ENCODE measurements around the gene EXD2. TPM values are rescaled to one million over a fixed set of nuclear protein-coding genes. Genes with fewer than 3 reads are reported as not detected.

Gene EXD2
- total RNA-seq, 1 experiment from 2014 or later, result 22.5 TPM

DNA sequence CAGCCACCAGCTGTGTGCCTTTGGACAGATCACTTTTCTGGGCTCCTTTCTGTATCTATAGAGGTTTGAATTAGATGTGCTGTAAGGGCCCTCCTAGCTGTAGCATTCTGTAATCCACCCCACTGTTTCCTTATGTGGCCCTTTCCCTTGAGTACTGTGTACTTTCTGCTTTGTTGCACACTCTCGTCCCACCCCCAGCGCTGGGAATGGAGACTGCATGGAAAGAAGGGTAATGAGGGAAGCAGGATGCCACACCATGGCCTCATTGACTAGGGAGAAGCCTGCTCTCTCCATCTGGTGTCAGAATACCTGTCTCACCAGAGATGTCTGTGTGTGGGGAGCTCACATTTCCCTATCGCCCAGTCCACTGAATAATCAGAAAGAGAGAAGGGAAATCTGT lies 55.0 kb downstream of the EXD2 start:
- Histone ChIP-seq H3K4me3 (ENCODE audit: low read depth, low read length) (no peak overlapping the region), H3K4me1 (peaks cover 6% of the 10 kb centered on the region; the same call in 1 of the 2 replicates), H3K9me3 (no peaks in the 10 kb centered on the region), H3K36me3 (ENCODE audit: control insufficient read depth, insufficient read depth, low read length) (no peaks in the 10 kb centered on the region), H3K27me3 (replicated peaks; ENCODE audit: control insufficient read depth, insufficient read depth, low read length) (no peaks in the 10 kb centered on the region)
- intact Hi-C loops (cut with micrococcal nuclease; ENCODE audit: unreplicated experiment), result no loop called here
- H3K27me3 Mint-ChIP-seq (ENCODE audit: insufficient read depth, unreplicated experiment), result no peaks in the 10 kb centered on the region
- TF ChIP-seq, protein P1, sequence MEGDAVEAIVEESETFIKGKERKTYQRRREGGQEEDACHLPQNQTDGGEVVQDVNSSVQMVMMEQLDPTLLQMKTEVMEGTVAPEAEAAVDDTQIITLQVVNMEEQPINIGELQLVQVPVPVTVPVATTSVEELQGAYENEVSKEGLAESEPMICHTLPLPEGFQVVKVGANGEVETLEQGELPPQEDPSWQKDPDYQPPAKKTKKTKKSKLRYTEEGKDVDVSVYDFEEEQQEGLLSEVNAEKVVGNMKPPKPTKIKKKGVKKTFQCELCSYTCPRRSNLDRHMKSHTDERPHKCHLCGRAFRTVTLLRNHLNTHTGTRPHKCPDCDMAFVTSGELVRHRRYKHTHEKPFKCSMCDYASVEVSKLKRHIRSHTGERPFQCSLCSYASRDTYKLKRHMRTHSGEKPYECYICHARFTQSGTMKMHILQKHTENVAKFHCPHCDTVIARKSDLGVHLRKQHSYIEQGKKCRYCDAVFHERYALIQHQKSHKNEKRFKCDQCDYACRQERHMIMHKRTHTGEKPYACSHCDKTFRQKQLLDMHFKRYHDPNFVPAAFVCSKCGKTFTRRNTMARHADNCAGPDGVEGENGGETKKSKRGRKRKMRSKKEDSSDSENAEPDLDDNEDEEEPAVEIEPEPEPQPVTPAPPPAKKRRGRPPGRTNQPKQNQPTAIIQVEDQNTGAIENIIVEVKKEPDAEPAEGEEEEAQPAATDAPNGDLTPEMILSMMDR (IDR thresholded peaks at IDR 0.05; ENCODE audit: insufficient read depth in 1 of 2, low read depth in 1 of 2, low read length in 1 of 2, severe bottlenecking in 1 of 2, unreplicated experiment in 1 of 2), result no peak
- BruUV-seq (replicated peaks), result no TSS peak
- POLR2A ChIA-PET, result no interaction called here
- H3K4me1 Mint-ChIP-seq (ENCODE audit: low read depth, unreplicated experiment), result peaks cover 5% of the 10 kb centered on the region
- DNase-seq, result no peak
- H3K9me3 Mint-ChIP-seq (ENCODE audit: unreplicated experiment), result no peaks in the 10 kb centered on the region
- CTCF ChIA-PET, result interaction anchor here (0.5 kb wide), 1 partner anchor 105 kb away, joined by 6 read pairs; no protein-coding TSS in a partner anchor
- H3K27ac Mint-ChIP-seq (ENCODE audit: unreplicated experiment), result no peak overlapping the region
- no peaks in the 10 kb centered on the region for H3K36me3 Mint-ChIP-seq (ENCODE audit: insufficient read depth, unreplicated experiment)
- no peak overlapping the region for H3K4me3 Mint-ChIP-seq (ENCODE audit: unreplicated experiment)

DNA sequence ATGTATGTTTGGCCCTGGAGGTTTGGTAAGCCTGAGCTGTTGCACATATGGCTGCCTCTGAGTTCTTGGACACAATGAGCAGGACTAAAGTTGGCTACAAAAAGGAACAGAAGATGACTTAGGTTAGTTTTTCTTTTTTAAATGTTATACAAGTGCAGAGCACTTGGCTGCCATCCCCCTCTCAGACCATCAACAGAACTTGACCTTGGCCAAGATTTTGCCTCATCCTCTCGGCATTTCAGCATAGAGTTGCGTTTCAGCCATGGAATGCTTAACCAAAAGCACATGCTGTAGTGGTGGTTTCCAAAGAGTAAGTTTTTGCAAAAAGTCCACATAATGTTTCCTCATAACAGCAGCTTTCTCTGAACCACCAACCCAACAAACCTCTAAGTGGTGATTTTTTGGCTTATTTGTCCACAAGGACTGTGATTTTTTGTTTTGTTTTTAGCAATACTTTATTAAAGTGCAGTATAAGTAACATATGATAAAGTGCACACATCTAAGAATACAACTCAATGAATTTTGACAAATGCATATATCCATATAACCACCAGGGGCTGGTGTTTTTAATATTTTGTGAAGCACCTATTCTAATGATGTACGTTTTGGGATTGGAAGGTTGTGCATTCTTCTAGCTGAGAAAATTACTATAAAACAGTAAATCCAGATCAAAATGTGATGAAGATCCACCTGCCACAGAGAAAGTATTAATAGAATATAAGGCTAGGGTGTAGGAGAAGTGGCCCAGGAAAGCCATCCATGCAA lies 56.6 kb downstream of the EXD2 start:
- ChIA-PET CTCF (interaction anchor here (1.4 kb wide), 1 partner anchor 40 kb away, joined by 6 read pairs; no protein-coding TSS in a partner anchor), POLR2A (no interaction called here)
- no peak for DNase-seq
- H3K27ac Mint-ChIP-seq (ENCODE audit: unreplicated experiment), result no peak overlapping the region
- no peaks in the 10 kb centered on the region for H3K9me3 Mint-ChIP-seq (ENCODE audit: unreplicated experiment)
- intact Hi-C loops (cut with micrococcal nuclease; ENCODE audit: unreplicated experiment), result no loop called here
- no peaks in the 10 kb centered on the region for H3K4me1 Mint-ChIP-seq (ENCODE audit: low read depth, unreplicated experiment)
- Histone ChIP-seq H3K4me1 (no peaks in the 10 kb centered on the region), H3K4me3 (ENCODE audit: low read depth, low read length) (no peak overlapping the region), H3K36me3 (ENCODE audit: control insufficient read depth, insufficient read depth, low read length) (no peaks in the 10 kb centered on the region), H3K27me3 (replicated peaks; ENCODE audit: control insufficient read depth, insufficient read depth, low read length) (no peaks in the 10 kb centered on the region), H3K9me3 (no peaks in the 10 kb centered on the region)
- H3K4me3 Mint-ChIP-seq (ENCODE audit: unreplicated experiment), result no peak overlapping the region
- no peaks in the 10 kb centered on the region for H3K36me3 Mint-ChIP-seq (ENCODE audit: insufficient read depth, unreplicated experiment)
- TF ChIP-seq, protein P1 (IDR thresholded peaks at IDR 0.05; ENCODE audit: insufficient read depth in 1 of 2, low read depth in 1 of 2, low read length in 1 of 2, severe bottlenecking in 1 of 2, unreplicated experiment in 1 of 2), result peak in 1 of 2 experiments; percentile 25
- no TSS peak for BruUV-seq (replicated peaks)
- H3K27me3 Mint-ChIP-seq (ENCODE audit: insufficient read depth, unreplicated experiment), result no peaks in the 10 kb centered on the region

DNA sequence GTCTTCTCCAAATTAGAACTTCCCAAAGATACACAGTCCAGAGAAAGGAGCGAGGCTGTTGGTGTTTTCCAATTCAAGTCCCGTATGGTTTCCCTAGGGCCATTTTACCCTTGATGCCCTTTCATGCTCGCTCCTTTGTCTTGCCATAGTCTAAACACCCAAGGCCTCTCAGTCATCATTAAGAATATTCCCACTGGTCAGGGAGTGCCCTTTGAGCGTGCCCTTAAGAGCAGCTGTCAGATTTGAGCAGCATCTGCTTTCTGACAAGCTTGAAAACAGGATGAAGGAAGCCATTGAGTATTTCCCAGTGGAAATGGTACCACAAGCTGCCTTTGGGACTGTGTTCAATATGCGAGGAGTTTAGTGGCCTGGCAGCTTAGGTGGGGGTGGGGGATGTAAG lies 58.3 kb downstream of the EXD2 start:
- TF ChIP-seq, protein P1 (IDR thresholded peaks at IDR 0.05; ENCODE audit: insufficient read depth in 1 of 2, low read depth in 1 of 2, low read length in 1 of 2, severe bottlenecking in 1 of 2, unreplicated experiment in 1 of 2), result no peak
- no peak overlapping the region for H3K4me3 ChIP-seq (ENCODE audit: low read depth, low read length)
- intact Hi-C loops (cut with micrococcal nuclease; ENCODE audit: unreplicated experiment), result no loop called here
- ChIA-PET POLR2A (no interaction called here), CTCF (no interaction called here)
- DNase-seq, result no peak
- H3K27me3 ChIP-seq (replicated peaks; ENCODE audit: control insufficient read depth, insufficient read depth, low read length), result no peaks in the 10 kb centered on the region
- H3K27me3 Mint-ChIP-seq (ENCODE audit: insufficient read depth, unreplicated experiment), result no peaks in the 10 kb centered on the region
- no peaks in the 10 kb centered on the region for H3K4me1 Mint-ChIP-seq (ENCODE audit: low read depth, unreplicated experiment)
- H3K4me3 Mint-ChIP-seq (ENCODE audit: unreplicated experiment), result no peak overlapping the region
- no peaks in the 10 kb centered on the region for H3K4me1 ChIP-seq
- H3K27ac Mint-ChIP-seq (ENCODE audit: unreplicated experiment), result no peak overlapping the region
- no peaks in the 10 kb centered on the region for H3K36me3 Mint-ChIP-seq (ENCODE audit: insufficient read depth, unreplicated experiment)
- no peaks in the 10 kb centered on the region for H3K36me3 ChIP-seq (ENCODE audit: control insufficient read depth, insufficient read depth, low read length)
- BruUV-seq (replicated peaks), result no TSS peak
- H3K9me3 ChIP-seq, result no peaks in the 10 kb centered on the region
- no peaks in the 10 kb centered on the region for H3K9me3 Mint-ChIP-seq (ENCODE audit: unreplicated experiment)
